22Rv1 (cell line): Measurements from ENCODE around the gene PNMA8A.
"Not testable (repeated sequence)": the region's sequence is repeated elsewhere in the genome, so short reads cannot be mapped to it uniquely, and the experiment has no call there.

Source experiments
- H3K27ac ChIP-seq: fragments of 450-650 bp; 2 replicates; pipeline ENCODE4 v1.5.1; 2017
- CTCF ChIP-seq: fragments of 450-650 bp; IDR thresholded peaks from 2 replicates; pipeline ENCODE4 v1.5.1; 2017; ENCODE audit warnings: mild to moderate bottlenecking
- ZFX ChIP-seq: fragments of 450-650 bp; IDR thresholded peaks from 2 replicates; pipeline ENCODE4 v1.6.1; 2017; ENCODE audit warnings: antibody characterized with exemption, borderline replicate concordance

PNMA8A gene

GRCh38 chr19:46446021-46446420 lies 25.3 kb downstream of the PNMA8A start:
- no peak for TF ChIP-seq ZFX
- no peak for TF ChIP-seq CTCF
- H3K27ac ChIP-seq, result no peak overlapping the region

- H3K27ac ChIP-seq, result no peak overlapping the region
- TF ChIP-seq ZFX, result no peak
- TF ChIP-seq CTCF, result no peak
These were observed 28.4 kb downstream of the PNMA8A start for GRCh38 chr19:46442808-46443450.

DNA sequence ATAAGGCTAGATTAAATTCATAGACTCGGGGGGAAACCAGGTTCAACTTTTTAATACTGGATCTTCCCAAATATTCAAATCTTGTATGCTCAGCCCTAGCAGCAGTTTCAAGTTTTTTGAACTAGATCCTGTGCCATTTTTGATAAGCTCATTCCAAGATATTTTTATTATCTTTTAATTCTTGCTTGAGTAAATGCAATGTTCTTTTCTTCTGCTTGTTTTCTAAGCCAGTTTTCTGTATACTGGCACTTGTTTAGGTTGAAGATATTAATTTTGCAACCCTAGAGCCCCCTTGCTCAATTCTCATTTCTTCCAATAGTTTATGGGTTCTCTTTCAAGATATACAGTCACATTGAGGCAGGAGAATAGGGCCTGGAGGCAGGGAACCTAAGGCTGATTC lies 29.5 kb downstream of the PNMA8A start:
- H3K27ac ChIP-seq, result no peak overlapping the region
- TF ChIP-seq CTCF (no peak), ZFX (no peak)

DNA sequence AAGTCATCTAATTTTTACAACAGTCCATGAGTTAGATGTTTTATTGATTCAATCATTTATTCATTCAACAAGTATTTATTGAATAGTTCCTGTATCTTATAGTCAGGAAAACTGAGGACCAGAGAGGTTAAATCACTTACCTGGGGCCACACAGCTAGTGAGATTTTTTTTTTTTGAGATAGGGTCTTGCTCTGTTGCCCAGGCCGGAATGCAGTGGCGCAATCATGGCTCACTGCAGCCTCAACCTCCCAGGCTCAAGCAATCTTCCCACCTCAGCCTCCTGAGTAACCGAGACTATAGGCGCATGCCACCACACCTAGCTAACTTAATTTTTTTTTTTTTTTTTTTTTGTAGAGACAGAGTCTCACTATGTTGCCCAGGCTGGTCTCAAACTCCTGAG lies 35.7 kb downstream of the PNMA8A start:
- not testable (repeated sequence) for H3K27ac ChIP-seq

- no peak overlapping the region for H3K27ac ChIP-seq
- TF ChIP-seq CTCF (no peak), ZFX (no peak)
These were observed 36.4 kb downstream of the PNMA8A start for GRCh38 chr19:46435009-46435408.

DNA sequence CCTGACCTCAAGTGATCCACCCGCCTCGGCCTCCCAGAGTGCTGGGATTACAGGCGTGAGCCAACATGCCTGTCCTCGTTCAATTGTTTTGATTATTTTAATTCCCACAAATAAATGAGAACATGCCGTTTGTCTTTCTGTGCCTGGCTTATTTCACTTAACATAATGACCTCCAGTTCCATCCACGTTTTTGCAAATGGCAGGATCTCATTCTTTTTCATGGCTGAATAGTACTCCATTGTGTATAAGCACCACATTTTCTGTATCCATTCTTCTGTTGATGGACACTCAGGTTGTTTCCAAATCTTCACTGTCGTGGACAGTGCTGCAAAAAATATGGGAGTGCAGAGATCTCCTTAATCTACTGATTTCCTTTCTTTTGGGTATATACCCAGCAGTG lies 37.9 kb downstream of the PNMA8A start:
- not testable (repeated sequence) for H3K27ac ChIP-seq

DNA sequence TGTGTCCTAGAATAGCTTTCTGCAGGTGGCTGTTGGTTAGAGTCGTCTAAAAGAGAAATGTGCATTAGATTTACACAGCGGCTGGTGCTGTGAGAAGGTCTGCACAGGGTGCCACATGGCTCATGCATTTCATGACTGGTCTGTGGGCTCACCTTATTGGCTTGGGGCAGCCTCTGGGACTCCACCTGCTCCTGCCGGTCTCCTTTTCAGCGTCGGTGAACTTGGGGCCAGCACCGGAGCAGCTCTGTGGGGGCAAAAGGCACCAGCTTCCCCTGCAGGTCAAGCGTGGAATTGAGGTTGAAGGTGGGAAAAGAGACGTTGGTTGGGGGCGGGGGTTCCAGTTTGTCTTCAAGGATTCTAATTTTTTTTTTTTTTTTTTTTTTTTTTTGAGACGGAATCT lies 39.5 kb downstream of the PNMA8A start:
- no peak overlapping the region for H3K27ac ChIP-seq
- TF ChIP-seq CTCF (peak; percentile 15; the same call in 1 of the 2 replicates), ZFX (no peak)

GRCh38 chr19:46429999-46430398 lies 41.4 kb downstream of the PNMA8A start:
- no peak overlapping the region for H3K27ac ChIP-seq
- no peak for TF ChIP-seq CTCF
